ENCODE measurements around the gene HSPG2.

GRCh38 chr1:21811875-21812305 lies 125.2 kb downstream of the HSPG2 start, which contains the start of gene LDLRAD2:
- no peak for TF ChIP-seq CTCF (IDR thresholded peaks at IDR 0.05)
- no peak for TF ChIP-seq POLR2A (IDR thresholded peaks at IDR 0.05)
- TF ChIP-seq POLR2AphosphoS5 (IDR thresholded peaks at IDR 0.05; ENCODE audit: insufficient read depth in 1 of 2, low read depth in 1 of 2) = no peak
